GM21526 (cell line): ENCODE data around the gene GCNT4.

Source experiments
- ATAC-seq: cut with Tn5 transposase; IDR thresholded peaks from one replicate; pipeline ENCODE4 v1.9.1; 2021; ENCODE audit warnings: moderate library complexity; ENCODE audit not compliant: unreplicated experiment, low FRiP score

The GCNT4 gene

GRCh38 chr5:75018805-75019587, 33.4 kb downstream of the GCNT4 start:
- no peak for ATAC-seq

DNA sequence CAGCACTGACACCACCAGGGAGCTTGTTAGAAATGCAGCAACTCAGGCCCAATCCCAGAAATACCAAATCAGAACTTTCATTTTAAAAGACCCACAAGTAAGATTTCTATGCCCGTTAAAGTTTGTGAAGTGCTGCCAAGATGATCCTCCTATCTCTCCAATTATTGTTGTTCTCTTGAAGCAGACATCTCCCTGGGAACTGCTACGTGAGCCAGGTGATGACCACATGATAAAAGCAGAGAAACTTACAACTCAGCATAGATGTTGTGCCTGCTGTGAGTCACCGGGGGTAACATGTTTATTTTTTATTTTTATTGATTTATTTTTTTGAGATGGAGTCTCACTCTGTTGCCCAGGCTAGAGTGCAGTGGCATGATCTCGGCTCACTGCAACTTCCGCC, 34.4 kb downstream of the GCNT4 start:
- no peak for ATAC-seq

GRCh38 chr5:75016896-75017295, 35.5 kb downstream of the GCNT4 start:
- no peak for ATAC-seq

DNA sequence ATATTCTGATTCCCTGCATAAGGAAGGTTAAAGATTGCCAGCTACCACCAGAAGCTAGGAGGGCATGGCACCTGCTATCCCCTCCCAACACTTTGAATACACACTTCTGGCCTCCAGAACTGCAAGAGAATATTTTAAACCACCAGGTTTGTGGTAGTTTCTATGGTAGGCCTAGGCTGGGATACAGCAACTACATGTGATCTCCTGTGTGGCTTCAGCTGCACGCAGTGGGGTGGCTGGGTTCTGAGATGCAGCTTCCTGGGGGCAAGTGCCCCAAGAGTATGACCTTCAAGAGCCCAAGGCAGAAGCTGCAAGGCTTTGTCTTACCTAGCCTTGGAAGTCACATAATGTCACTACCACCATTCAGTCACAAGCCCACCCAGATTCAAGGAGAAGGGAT, 39.6 kb downstream of the GCNT4 start:
- ATAC-seq: no peak

DNA sequence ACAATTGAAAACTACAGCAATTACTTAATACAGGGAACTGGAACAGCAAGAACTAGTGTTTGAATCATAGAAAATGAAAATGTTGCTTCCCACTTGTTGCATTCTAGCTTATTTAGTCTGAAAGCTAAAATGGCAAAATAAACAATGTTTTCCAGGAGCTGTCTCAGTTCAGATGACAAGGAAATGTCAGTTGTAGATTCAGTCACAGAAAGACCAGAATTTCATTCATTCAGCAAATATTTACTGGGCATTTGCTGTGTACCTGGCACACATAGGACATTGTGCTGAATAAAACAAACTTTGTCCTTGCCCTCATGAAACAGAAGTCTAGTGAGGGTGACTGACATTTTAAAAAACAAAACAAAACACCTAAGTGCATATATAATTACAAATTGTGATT, 41.5 kb downstream of the GCNT4 start:
- no peak for ATAC-seq

DNA sequence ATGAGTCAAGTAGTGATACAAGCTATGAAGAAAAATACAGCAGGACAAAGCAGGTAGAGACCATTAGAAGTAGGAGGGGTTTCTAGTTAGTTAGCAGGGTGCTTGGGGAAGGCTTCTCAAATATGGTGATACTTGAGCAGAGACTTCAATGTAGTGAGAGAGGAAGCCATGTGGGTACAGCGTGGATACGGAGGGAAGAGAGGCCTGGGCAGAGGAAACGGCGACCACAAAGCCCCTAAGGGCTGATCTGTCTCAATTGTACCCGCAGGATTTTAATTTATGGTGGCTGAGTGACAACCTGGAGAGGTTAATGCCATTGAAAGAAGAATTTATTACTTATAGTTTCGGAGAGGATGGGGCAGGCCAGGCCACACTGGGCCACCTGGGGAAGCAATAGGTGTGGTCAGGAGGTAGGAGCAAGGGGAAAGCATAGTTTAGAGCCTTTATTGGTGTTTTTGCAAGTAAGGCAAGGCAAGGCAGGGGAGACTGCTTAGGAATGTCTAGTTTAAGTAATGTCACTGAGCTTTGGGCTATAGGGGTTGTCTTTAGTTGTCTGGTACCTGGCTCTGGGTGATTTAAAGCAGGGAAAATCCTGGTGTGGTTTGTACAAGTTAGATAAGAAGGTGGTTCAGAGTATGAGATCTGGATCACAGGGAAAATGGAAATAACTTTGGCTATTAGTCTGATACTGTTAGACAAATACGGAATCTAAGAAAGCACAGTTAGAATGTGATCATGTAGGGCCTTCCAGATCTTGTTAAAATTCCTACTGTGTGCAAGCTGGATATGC, 42.6 kb downstream of the GCNT4 start:
- no peak for ATAC-seq

GRCh38 chr5:75006865-75007822, 45.2 kb downstream of the GCNT4 start:
- ATAC-seq: no peak

- no peak for ATAC-seq
These were observed 46.8 kb downstream of the GCNT4 start for GRCh38 chr5:75005561-75005960.
